Measurements from ENCODE around the gene CELF2. TPM values are rescaled to one million over a fixed set of nuclear protein-coding genes. Genes with fewer than 3 reads are reported as not detected.

The CELF2 gene
- total and polyA plus RNA-seq, 2 experiments from 2014 or later = 14.4 to 26.5 TPM

DNA sequence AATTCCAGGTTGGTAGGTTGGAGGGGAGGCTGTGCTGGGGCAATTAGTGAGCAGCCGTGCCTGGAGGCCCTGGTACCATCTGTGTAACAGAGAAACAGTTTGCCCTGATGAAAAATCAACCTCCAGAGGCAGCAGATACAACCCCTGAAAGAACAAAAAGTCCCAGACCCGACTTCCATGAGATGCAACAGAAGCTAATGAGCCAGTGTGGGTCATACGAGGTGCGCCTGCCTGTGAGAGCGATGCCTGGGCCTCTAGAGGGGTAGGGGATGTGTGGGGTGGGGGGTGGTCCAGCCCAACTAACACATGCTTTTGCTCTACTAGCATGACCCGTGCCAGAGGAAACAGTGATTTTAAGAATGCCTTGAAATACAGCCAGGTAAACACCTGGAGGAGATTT lies 39.3 kb downstream of the CELF2 start:
- Histone ChIP-seq H3K4me3 (no peak overlapping the region), H3K4me2 (ENCODE audit: unreplicated experiment) (no peak overlapping the region), H3K27ac (no peak overlapping the region), H3K9me3 (ENCODE audit: low read depth) (no peaks in the 10 kb centered on the region), H2AFZ (no peak overlapping the region), H4K20me1 (ENCODE audit: insufficient read depth) (no peaks in the 10 kb centered on the region), H3K79me2 (ENCODE audit: insufficient read depth) (no peaks in the 10 kb centered on the region), H3K9me2 (ENCODE audit: insufficient read depth) (no peaks in the 10 kb centered on the region), H3K27me3 (replicated peaks; ENCODE audit: insufficient read depth) (no peaks in the 10 kb centered on the region), H3K4me1 (ENCODE audit: insufficient read depth) (no peaks in the 10 kb centered on the region), H3K36me3 (ENCODE audit: low read depth) (no peaks in the 10 kb centered on the region), H3K9ac (no peak overlapping the region), H3F3A (ENCODE audit: insufficient read depth) (no peaks in the 10 kb centered on the region)
- in situ Hi-C loops (cut with MboI) = loop anchor here (25.0 kb wide), 1 partner anchor 1670 kb away; no protein-coding TSS in a partner anchor
- DNase-seq = no peak
- 70 to 73% methylated on average over 6 of the region's 6 CpGs for WGBS, 2 experiments (ENCODE audit: low coverage in 1 of 2, low lambda C conversion rate in 2 of 2, missing lambda C conversion rate in 2 of 2)
- TF ChIP-seq EZH2phosphoT487 (IDR thresholded peaks at IDR 0.05; ENCODE audit: insufficient read depth, low read depth) = no peak
- TF ChIP-seq EZH2 (IDR thresholded peaks at IDR 0.05; ENCODE audit: insufficient read depth, poor library complexity, severe bottlenecking) = no peak

- TF ChIP-seq EZH2 (IDR thresholded peaks at IDR 0.05; ENCODE audit: insufficient read depth, poor library complexity, severe bottlenecking) = no peak
- no peak for TF ChIP-seq EZH2phosphoT487 (IDR thresholded peaks at IDR 0.05; ENCODE audit: insufficient read depth, low read depth)
- Histone ChIP-seq H3K9me3 (ENCODE audit: low read depth) (no peaks in the 10 kb centered on the region), H3K9ac (no peak overlapping the region), H3K4me2 (ENCODE audit: unreplicated experiment) (no peak overlapping the region), H2AFZ (no peak overlapping the region), H4K20me1 (ENCODE audit: insufficient read depth) (no peaks in the 10 kb centered on the region), H3K9me2 (ENCODE audit: insufficient read depth) (no peaks in the 10 kb centered on the region), H3K36me3 (ENCODE audit: low read depth) (no peaks in the 10 kb centered on the region), H3K27ac (no peak overlapping the region), H3K4me1 (ENCODE audit: insufficient read depth) (no peaks in the 10 kb centered on the region), H3K27me3 (replicated peaks; ENCODE audit: insufficient read depth) (no peaks in the 10 kb centered on the region), H3K79me2 (ENCODE audit: insufficient read depth) (no peaks in the 10 kb centered on the region), H3K4me3 (no peak overlapping the region), H3F3A (ENCODE audit: insufficient read depth) (no peaks in the 10 kb centered on the region)
- DNase-seq = no peak
- 71 to 77% methylated on average over 6 of the region's 6 CpGs for WGBS, 2 experiments (ENCODE audit: low coverage in 1 of 2, low lambda C conversion rate in 2 of 2, missing lambda C conversion rate in 2 of 2)
- in situ Hi-C loops (cut with MboI) = loop anchor here (25.0 kb wide), 1 partner anchor 1670 kb away; no protein-coding TSS in a partner anchor
Measured at GRCh38 chr10:11057448-11057847, 39.8 kb downstream of the CELF2 start.

GRCh38 chr10:11057994-11058393 lies 40.3 kb downstream of the CELF2 start:
- H3K27ac ChIP-seq = no peak overlapping the region

GRCh38 chr10:11058965-11059364 lies 41.3 kb downstream of the CELF2 start:
- Histone ChIP-seq H3F3A (ENCODE audit: insufficient read depth) (no peaks in the 10 kb centered on the region), H2AFZ (no peak overlapping the region), H4K20me1 (ENCODE audit: insufficient read depth) (no peaks in the 10 kb centered on the region), H3K9ac (no peak overlapping the region), H3K4me2 (ENCODE audit: unreplicated experiment) (no peak overlapping the region), H3K27ac (peak overlapping the region; percentile 26; the same call in 1 of the 2 replicates), H3K27me3 (replicated peaks; ENCODE audit: insufficient read depth) (no peaks in the 10 kb centered on the region), H3K9me2 (ENCODE audit: insufficient read depth) (no peaks in the 10 kb centered on the region), H3K4me1 (ENCODE audit: insufficient read depth) (no peaks in the 10 kb centered on the region), H3K36me3 (ENCODE audit: low read depth) (no peaks in the 10 kb centered on the region), H3K9me3 (ENCODE audit: low read depth) (no peaks in the 10 kb centered on the region), H3K4me3 (no peak overlapping the region), H3K79me2 (ENCODE audit: insufficient read depth) (no peaks in the 10 kb centered on the region)
- in situ Hi-C loops (cut with MboI) = loop anchor here (25.0 kb wide), 1 partner anchor 1672 kb away; no protein-coding TSS in a partner anchor
- TF ChIP-seq EZH2phosphoT487 (IDR thresholded peaks at IDR 0.05; ENCODE audit: insufficient read depth, low read depth) (no peak), EZH2 (IDR thresholded peaks at IDR 0.05; ENCODE audit: insufficient read depth, poor library complexity, severe bottlenecking) (no peak)
- 38 to 42% methylated on average over 8 of the region's 8 CpGs for WGBS, 2 experiments (ENCODE audit: low coverage in 1 of 2, low lambda C conversion rate in 2 of 2, missing lambda C conversion rate in 2 of 2)
- peak; percentile 84 for DNase-seq

More at GRCh38 chr10:11057994-11058393, 40.3 kb downstream of the CELF2 start:
- no peaks in the 10 kb centered on the region for H3K27me3 ChIP-seq (replicated peaks; ENCODE audit: insufficient read depth)
- 47 to 54% methylated on average over 4 of the region's 4 CpGs for WGBS, 2 experiments (ENCODE audit: low coverage in 1 of 2, low lambda C conversion rate in 2 of 2, missing lambda C conversion rate in 2 of 2)
- no peak overlapping the region for H2AFZ ChIP-seq
- H3K9ac ChIP-seq = no peak overlapping the region
- H3K36me3 ChIP-seq (ENCODE audit: low read depth) = no peaks in the 10 kb centered on the region
- no peaks in the 10 kb centered on the region for H3K79me2 ChIP-seq (ENCODE audit: insufficient read depth)
- no peak overlapping the region for H3K4me2 ChIP-seq (ENCODE audit: unreplicated experiment)
- H3K9me2 ChIP-seq (ENCODE audit: insufficient read depth) = no peaks in the 10 kb centered on the region
- no peak overlapping the region for H3K4me3 ChIP-seq
- in situ Hi-C loops (cut with MboI) = loop anchor here (25.0 kb wide), 1 partner anchor 1671 kb away; no protein-coding TSS in a partner anchor
- H3F3A ChIP-seq (ENCODE audit: insufficient read depth) = no peaks in the 10 kb centered on the region
- no peak for DNase-seq
- H4K20me1 ChIP-seq (ENCODE audit: insufficient read depth) = no peaks in the 10 kb centered on the region
- H3K9me3 ChIP-seq (ENCODE audit: low read depth) = no peaks in the 10 kb centered on the region
- TF ChIP-seq EZH2 (IDR thresholded peaks at IDR 0.05; ENCODE audit: insufficient read depth, poor library complexity, severe bottlenecking) (no peak), EZH2phosphoT487 (IDR thresholded peaks at IDR 0.05; ENCODE audit: insufficient read depth, low read depth) (no peak)
- no peaks in the 10 kb centered on the region for H3K4me1 ChIP-seq (ENCODE audit: insufficient read depth)

All from GM23248 (cell line).